ENCODE data around the gene TTLL7.

DNA sequence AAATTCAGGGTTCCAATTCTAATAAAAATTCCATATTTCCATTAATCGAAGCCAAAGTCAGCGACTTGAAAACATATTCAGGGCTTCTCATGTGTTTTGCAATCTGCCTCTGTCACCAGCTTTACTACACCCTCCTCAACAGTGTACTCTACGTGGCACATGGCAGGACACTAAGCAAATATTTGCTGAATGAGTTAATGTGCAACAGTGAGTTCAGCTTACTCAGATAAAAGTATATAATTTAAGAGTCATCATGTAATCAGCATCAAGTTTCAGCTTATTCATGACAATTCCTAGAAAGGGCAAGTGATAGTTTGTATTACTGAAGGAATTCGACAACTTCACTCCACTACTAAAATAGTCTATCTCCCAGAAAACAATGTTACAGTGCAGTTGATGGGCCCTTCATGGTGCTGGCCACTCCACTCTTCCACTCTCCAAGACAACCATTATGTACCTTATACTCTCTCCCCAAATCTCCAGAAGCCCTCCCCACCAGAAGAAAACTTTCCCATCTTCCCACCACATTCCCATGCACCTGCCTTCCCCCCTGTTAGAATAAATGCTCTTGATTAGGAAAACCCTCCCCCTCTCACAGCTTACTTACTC, 97.3 kb downstream of the TTLL7 start:
- TF ChIP-seq, protein P1, sequence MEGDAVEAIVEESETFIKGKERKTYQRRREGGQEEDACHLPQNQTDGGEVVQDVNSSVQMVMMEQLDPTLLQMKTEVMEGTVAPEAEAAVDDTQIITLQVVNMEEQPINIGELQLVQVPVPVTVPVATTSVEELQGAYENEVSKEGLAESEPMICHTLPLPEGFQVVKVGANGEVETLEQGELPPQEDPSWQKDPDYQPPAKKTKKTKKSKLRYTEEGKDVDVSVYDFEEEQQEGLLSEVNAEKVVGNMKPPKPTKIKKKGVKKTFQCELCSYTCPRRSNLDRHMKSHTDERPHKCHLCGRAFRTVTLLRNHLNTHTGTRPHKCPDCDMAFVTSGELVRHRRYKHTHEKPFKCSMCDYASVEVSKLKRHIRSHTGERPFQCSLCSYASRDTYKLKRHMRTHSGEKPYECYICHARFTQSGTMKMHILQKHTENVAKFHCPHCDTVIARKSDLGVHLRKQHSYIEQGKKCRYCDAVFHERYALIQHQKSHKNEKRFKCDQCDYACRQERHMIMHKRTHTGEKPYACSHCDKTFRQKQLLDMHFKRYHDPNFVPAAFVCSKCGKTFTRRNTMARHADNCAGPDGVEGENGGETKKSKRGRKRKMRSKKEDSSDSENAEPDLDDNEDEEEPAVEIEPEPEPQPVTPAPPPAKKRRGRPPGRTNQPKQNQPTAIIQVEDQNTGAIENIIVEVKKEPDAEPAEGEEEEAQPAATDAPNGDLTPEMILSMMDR (IDR thresholded peaks at IDR 0.05; ENCODE audit: low read length), result no peak
- TF ChIP-seq EZH2 (optimal IDR thresholded peaks at IDR 0.05; ENCODE audit: low read depth, low read length) (no peak), EZH2phosphoT487 (IDR thresholded peaks at IDR 0.05; ENCODE audit: low read length) (no peak)
